SU-DHL-6 (cell line): Measurements from ENCODE around the gene STAM.

ENCODE experiments used
- CTCF ChIP-seq: fragments of 200-600 bp; sonication (generic); IDR thresholded peaks from one replicate; pipeline ENCODE4 v1.5.1; 2017; ENCODE audit warnings: antibody characterized with exemption, mild to moderate bottlenecking, low read length, moderate library complexity; ENCODE audit not compliant: insufficient read depth, poor library complexity, severe bottlenecking
- EZH2phosphoT487 ChIP-seq: fragments of 200-600 bp; sonication (generic), shearing (Covaris generic); conservative IDR thresholded peaks from 2 replicates; pipeline ENCODE4 v1.6.1; 2018; ENCODE audit warnings: mild to moderate bottlenecking, antibody characterized with exemption, low read length, moderate library complexity, mixed read lengths

- TF ChIP-seq CTCF (no peak), EZH2phosphoT487 (no peak)
Observed at GRCh38 chr10:17733620-17734019, 89.7 kb downstream of the STAM start.
